Adrenal gland (tissue), 5 donors: Measurements from ENCODE around the gene ISCA1.

Experiments
- POLR2A ChIP-seq, 2 donors: fragments of 450-650 bp; IDR thresholded peaks; one replicate each; pipeline ENCODE4 v1.6.1; 2017; ENCODE audit warnings: antibody characterized with exemption in 2 of 2, mild to moderate bottlenecking in 2 of 2, moderate library complexity in 1 of 2
- TF ChIP-seq, protein P1 (sequence below), 6 experiments: fragments of 450-650 bp in 4 of 6; fragments of 200-600 bp in 2 of 6; sonication (generic) in 1 of 6; IDR thresholded peaks; 1 replicate in 5 of 6; 2 replicates in 1 of 6; pipeline versions ENCODE4 v1.5.1 to v1.8.0; 2016 to 2021; ENCODE audit warnings: antibody characterized with exemption in 6 of 6, mild to moderate bottlenecking in 2 of 6, moderate library complexity in 1 of 6
- donor health status: DM: no; HTN: no; CAD: no.

DNA sequence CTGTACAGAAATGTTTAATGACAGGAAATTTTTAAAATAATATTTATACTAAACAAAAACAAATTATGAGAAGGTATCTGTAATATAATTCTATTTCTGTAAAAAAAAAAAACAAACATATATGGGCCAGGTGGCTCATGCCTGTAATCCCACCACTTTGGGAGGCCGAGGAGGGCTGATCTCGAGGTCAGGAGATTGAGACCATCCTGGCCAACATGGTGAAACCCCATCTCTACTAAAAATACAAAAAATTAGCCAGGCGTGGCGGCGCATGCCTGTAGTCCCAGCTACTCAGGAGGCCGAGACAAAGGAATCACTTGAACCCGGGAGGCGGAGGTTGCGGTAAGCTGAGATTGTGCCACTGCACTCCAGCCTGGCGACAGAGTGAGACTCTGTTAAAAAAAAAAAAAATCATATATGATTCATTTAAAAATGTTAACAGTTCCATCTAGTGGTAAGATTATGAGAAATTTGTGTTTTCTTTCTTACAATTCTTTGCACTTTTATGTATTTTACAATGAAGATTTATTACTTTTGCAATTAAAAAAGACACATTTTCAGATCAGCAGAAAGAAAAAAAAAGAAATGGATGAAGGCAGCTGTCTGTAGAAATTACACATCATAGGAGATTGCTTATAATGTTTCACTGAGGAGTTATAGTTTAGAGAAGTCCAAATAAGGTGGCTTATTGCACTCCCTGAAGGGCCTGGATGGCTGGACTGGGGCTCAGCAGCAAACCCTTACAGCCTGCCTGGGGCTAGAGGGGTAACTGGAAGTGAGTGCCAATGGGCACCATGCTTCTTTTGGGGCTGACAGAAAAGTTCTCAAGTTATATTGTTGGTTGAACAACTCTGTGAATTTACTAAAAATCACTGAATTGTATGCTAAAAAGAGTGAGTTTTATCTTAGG lies 43.2 kb downstream of the ISCA1 start:
- TF ChIP-seq, protein P1, sequence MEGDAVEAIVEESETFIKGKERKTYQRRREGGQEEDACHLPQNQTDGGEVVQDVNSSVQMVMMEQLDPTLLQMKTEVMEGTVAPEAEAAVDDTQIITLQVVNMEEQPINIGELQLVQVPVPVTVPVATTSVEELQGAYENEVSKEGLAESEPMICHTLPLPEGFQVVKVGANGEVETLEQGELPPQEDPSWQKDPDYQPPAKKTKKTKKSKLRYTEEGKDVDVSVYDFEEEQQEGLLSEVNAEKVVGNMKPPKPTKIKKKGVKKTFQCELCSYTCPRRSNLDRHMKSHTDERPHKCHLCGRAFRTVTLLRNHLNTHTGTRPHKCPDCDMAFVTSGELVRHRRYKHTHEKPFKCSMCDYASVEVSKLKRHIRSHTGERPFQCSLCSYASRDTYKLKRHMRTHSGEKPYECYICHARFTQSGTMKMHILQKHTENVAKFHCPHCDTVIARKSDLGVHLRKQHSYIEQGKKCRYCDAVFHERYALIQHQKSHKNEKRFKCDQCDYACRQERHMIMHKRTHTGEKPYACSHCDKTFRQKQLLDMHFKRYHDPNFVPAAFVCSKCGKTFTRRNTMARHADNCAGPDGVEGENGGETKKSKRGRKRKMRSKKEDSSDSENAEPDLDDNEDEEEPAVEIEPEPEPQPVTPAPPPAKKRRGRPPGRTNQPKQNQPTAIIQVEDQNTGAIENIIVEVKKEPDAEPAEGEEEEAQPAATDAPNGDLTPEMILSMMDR (IDR thresholded peaks at IDR 0.05): peak in 5 of 6 experiments; percentile 13 to 53 (median 48)
- no peak for TF ChIP-seq POLR2A (IDR thresholded peaks at IDR 0.05)
